Endothelial cell of umbilical vein (primary cell): ENCODE measurements around the gene OPCML. TPM values are rescaled to one million over a fixed set of nuclear protein-coding genes. Genes with fewer than 3 reads are reported as not detected.

Experiments used
- BruUV-seq: library from RNA; stranded (reverse); fragments of 400-500 nt; replicated peaks from 2 replicates; lab custom pipeline; 2021; lab: Mats Ljungman, UMichigan
- CTCF ChIA-PET: fragments of 300-600, 350-600 bp; sonication (Branson Sonifier 250); formaldehyde crosslinking; loops from one replicate; lab custom pipeline; 2021; ENCODE audit warnings: antibody characterized with exemption, inconsistent platforms; lab: Charles Lee
- POLR2A ChIA-PET: fragments of 300-600, 350-600 bp; sonication (Branson Sonifier 250); formaldehyde crosslinking; loops from one replicate; lab custom pipeline; 2021; ENCODE audit warnings: antibody characterized with exemption, inconsistent platforms; lab: Charles Lee
- DNase-seq: peaks from one replicate; pipeline ENCODE4 v3.0.0-alpha.2; 2011; ENCODE audit warnings: low read depth, low spot score
- FAIRE-seq: peaks from 2 replicates; lab custom pipeline; 2011; peaks lifted over from hg19 to GRCh38; lab: Jason Lieb, UNC
- H2AFZ ChIP-seq: 2 replicates; pipeline ENCODE4 v1.6.0; 2012; ENCODE audit warnings: low read depth, low read length, control low read depth, inconsistent platforms
- H3K27ac ChIP-seq: 2 replicates; pipeline ENCODE4 v1.5.1; 2011; ENCODE audit warnings: low read depth, mild to moderate bottlenecking, control low read depth, low read length, moderate library complexity; ENCODE audit not compliant: insufficient read depth
- H3K27me3 ChIP-seq, 2 experiments: 2 replicates each; pipeline versions ENCODE4 v1.6.0 to v1.6.1; 2011; ENCODE audit warnings: low read length in 2 of 2, mixed read lengths in 1 of 2; ENCODE audit not compliant: control insufficient read depth in 2 of 2, insufficient read depth in 2 of 2
- H3K36me3 ChIP-seq, 2 experiments: 2 replicates in 1 of 2; 3 replicates in 1 of 2; pipeline ENCODE4 v1.5.1; 2011; ENCODE audit warnings: low read length in 2 of 2, mild to moderate bottlenecking in 1 of 2, moderate library complexity in 1 of 2; ENCODE audit not compliant: control insufficient read depth in 2 of 2, insufficient read depth in 2 of 2; ENCODE audit errors: extremely low read depth in 1 of 2
- H3K4me1 ChIP-seq: 3 replicates; pipeline ENCODE4 v1.5.1; 2011; ENCODE audit warnings: mild to moderate bottlenecking, low read length; ENCODE audit not compliant: control insufficient read depth, insufficient read depth; ENCODE audit errors: extremely low read depth
- H3K4me2 ChIP-seq: 2 replicates; pipeline ENCODE4 v1.6.1; 2011; ENCODE audit warnings: low read length, control low read depth, mixed read lengths; ENCODE audit not compliant: insufficient read depth
- H3K4me3 ChIP-seq, 3 experiments: fragments of 200-600 bp in 1 of 3; sonication (generic), shearing (Covaris generic) in 1 of 3; replicated peaks in 1 of 3; 2 replicates each; pipeline ENCODE4 v1.5.1; 2011 to 2016; ENCODE audit warnings: control low read depth in 3 of 3, low read length in 3 of 3, mild to moderate bottlenecking in 2 of 3, inconsistent platforms in 1 of 3, low read depth in 1 of 3, moderate library complexity in 1 of 3; ENCODE audit not compliant: insufficient read depth in 1 of 3
- H3K79me2 ChIP-seq: 2 replicates; pipeline ENCODE4 v1.6.0; 2012; ENCODE audit warnings: low read length, inconsistent platforms; ENCODE audit not compliant: control insufficient read depth, insufficient read depth
- H3K9ac ChIP-seq: replicated peaks from 2 replicates; pipeline ENCODE3; 2011; ENCODE audit warnings: low read length, control low read depth; ENCODE audit not compliant: insufficient read depth; ENCODE audit errors: extremely low read depth
- H3K9me1 ChIP-seq: replicated peaks from 3 replicates; pipeline ENCODE4 v1.6.0; 2011; ENCODE audit warnings: mild to moderate bottlenecking, low read length; ENCODE audit not compliant: control insufficient read depth, insufficient read depth; ENCODE audit errors: extremely low read depth
- H3K9me3 ChIP-seq: replicated peaks from 2 replicates; pipeline ENCODE4 v1.5.1; 2012; ENCODE audit warnings: low read length, inconsistent platforms; ENCODE audit not compliant: control insufficient read depth, insufficient read depth
- H4K20me1 ChIP-seq: replicated peaks from 2 replicates; pipeline ENCODE3; 2011; ENCODE audit warnings: mild to moderate bottlenecking, low read length; ENCODE audit not compliant: control insufficient read depth, insufficient read depth; ENCODE audit errors: extremely low read depth
- EZH2 ChIP-seq: IDR thresholded peaks from 2 replicates; pipeline ENCODE4 v1.6.1; 2012; ENCODE audit warnings: borderline replicate concordance, low read depth, mild to moderate bottlenecking, moderate library complexity, low read length, inconsistent platforms; ENCODE audit not compliant: severe bottlenecking
- FOS ChIP-seq: IDR thresholded peaks from 2 replicates; pipeline ENCODE4 v1.6.1; 2011; ENCODE audit warnings: mild to moderate bottlenecking, low read length, moderate library complexity, borderline replicate concordance; ENCODE audit not compliant: insufficient read depth
- GATA2 ChIP-seq: IDR thresholded peaks from 2 replicates; pipeline ENCODE4 v1.7.0; 2011; ENCODE audit warnings: low read depth, mild to moderate bottlenecking, moderate library complexity, mixed read lengths, low read length; ENCODE audit not compliant: insufficient read length, insufficient read depth
- JUN ChIP-seq: IDR thresholded peaks from 2 replicates; pipeline ENCODE4 v1.6.1; 2011; ENCODE audit warnings: borderline replicate concordance, low read depth; ENCODE audit not compliant: insufficient read length, insufficient read depth
- MYC ChIP-seq: IDR thresholded peaks from one replicate; pipeline ENCODE4 v1.6.1; 2011; ENCODE audit warnings: mild to moderate bottlenecking, low read depth, low read length
- POLR2A ChIP-seq: IDR thresholded peaks from 2 replicates; pipeline ENCODE4 v1.6.1; 2012; ENCODE audit warnings: low read depth, mild to moderate bottlenecking, control low read depth, low read length
- POLR2AphosphoS5 ChIP-seq: IDR thresholded peaks from 2 replicates; pipeline ENCODE4 v1.6.1; 2012; ENCODE audit warnings: low read depth, mild to moderate bottlenecking, control low read depth, low read length, moderate library complexity; ENCODE audit not compliant: insufficient read depth
- dilution Hi-C: fragments of 300-500 bp; cut with MboI; formaldehyde crosslinking; loops from one replicate; pipeline ENCODE4 v1.15.0; 2019; ENCODE audit warnings: low sequenced_read_pairs; ENCODE audit not compliant: extremely low pct_ligation_motif_present
- intact Hi-C: fragments of 100-400 bp; cut with micrococcal nuclease; formaldehyde crosslinking; loops from one replicate; pipeline ENCODE4 v1.10.0; 2022
- polyA plus RNA-seq, 4 experiments: library from polyadenylated mRNA; depleted of rRNA in 3 of 4; stranded (reverse) in 3 of 4; unstranded in 1 of 4; fragments of >200 nt; gene quantifications; 2 replicates each; pipeline versions ENCODE4 v1.2.1 to v1.2.3, GENCODE V29; 2011 to 2012; ENCODE audit warnings: missing spikeins in 1 of 4
- total RNA-seq: library from RNA; stranded (reverse); gene quantifications from 2 replicates; pipeline ENCODE4 v1.2.3, GENCODE V29; 2021
- TF ChIP-seq, protein P1 (sequence below): IDR thresholded peaks from 2 replicates; pipeline ENCODE4 v1.6.1; 2011; ENCODE audit not compliant: insufficient read depth, insufficient read length
- TF ChIP-seq, protein P2 (sequence below), 2 donors: IDR thresholded peaks; 1 replicate in 1 of 2; 2 replicates in 1 of 2; pipeline ENCODE4 v1.5.1; 2011; ENCODE audit warnings: low read length in 2 of 2, mild to moderate bottlenecking in 2 of 2, moderate library complexity in 2 of 2, control low read depth in 1 of 2, inconsistent platforms in 1 of 2, low read depth in 1 of 2; ENCODE audit not compliant: insufficient read depth in 1 of 2; ENCODE audit errors: extremely low read depth in 1 of 2

The OPCML gene
- total and polyA plus RNA-seq, 2 donors (not counting 3 experiments of a cell fraction or from before 2014, with no cell fraction given), result not detected

- Histone ChIP-seq H3K36me3 (no peaks in the 10 kb centered on the region), H3K27ac (no peak overlapping the region), H3K79me2 (no peaks in the 10 kb centered on the region), H3K4me2 (no peak overlapping the region), H4K20me1 (no peaks in the 10 kb centered on the region), H3K4me1 (no peaks in the 10 kb centered on the region), H3K9me1 (no peaks in the 10 kb centered on the region), H3K27me3 (no peaks in the 10 kb centered on the region), H3K9ac (no peak overlapping the region), H3K4me3 (no peak overlapping the region), H3K9me3 (no peaks in the 10 kb centered on the region), H2AFZ (no peak overlapping the region)
- ChIA-PET POLR2A (no interaction called here), CTCF (no interaction called here)
- TF ChIP-seq POLR2A, result no peak
- no peak for TF ChIP-seq EZH2
- TF ChIP-seq FOS, result no peak
- no peak for TF ChIP-seq MYC
- TF ChIP-seq, protein P1, sequence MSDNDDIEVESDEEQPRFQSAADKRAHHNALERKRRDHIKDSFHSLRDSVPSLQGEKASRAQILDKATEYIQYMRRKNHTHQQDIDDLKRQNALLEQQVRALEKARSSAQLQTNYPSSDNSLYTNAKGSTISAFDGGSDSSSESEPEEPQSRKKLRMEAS, result no peak
- TF ChIP-seq JUN, result no peak
- TF ChIP-seq POLR2AphosphoS5, result no peak
- TF ChIP-seq GATA2, result no peak
- TF ChIP-seq, protein P2, sequence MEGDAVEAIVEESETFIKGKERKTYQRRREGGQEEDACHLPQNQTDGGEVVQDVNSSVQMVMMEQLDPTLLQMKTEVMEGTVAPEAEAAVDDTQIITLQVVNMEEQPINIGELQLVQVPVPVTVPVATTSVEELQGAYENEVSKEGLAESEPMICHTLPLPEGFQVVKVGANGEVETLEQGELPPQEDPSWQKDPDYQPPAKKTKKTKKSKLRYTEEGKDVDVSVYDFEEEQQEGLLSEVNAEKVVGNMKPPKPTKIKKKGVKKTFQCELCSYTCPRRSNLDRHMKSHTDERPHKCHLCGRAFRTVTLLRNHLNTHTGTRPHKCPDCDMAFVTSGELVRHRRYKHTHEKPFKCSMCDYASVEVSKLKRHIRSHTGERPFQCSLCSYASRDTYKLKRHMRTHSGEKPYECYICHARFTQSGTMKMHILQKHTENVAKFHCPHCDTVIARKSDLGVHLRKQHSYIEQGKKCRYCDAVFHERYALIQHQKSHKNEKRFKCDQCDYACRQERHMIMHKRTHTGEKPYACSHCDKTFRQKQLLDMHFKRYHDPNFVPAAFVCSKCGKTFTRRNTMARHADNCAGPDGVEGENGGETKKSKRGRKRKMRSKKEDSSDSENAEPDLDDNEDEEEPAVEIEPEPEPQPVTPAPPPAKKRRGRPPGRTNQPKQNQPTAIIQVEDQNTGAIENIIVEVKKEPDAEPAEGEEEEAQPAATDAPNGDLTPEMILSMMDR (IDR thresholded peaks at IDR 0.05; ENCODE audit: extremely low read depth in 1 of 2, insufficient read depth in 1 of 2, low read depth in 1 of 2, low read length in 2 of 2), result no peak
- DNase-seq (no peak), FAIRE-seq (no peak)
- dilution Hi-C loops, result no loop called here
- intact Hi-C loops, result no loop called here
- BruUV-seq, result no TSS peak
Observed at GRCh38 chr11:133506551-133507094, 25.7 kb downstream of the OPCML start.
